GM12892 (cell line): ENCODE measurements around the gene KANSL1L.

Source experiments
- POLR2A ChIP-seq: IDR thresholded peaks from 2 replicates; pipeline ENCODE4 v1.6.1; 2011; ENCODE audit warnings: low read depth, low read length, control low read depth
- POLR2AphosphoS5 ChIP-seq: IDR thresholded peaks from 2 replicates; pipeline ENCODE4 v1.6.1; 2011; ENCODE audit warnings: low read depth, low read length, control low read depth
- TAF1 ChIP-seq: IDR thresholded peaks from 2 replicates; pipeline ENCODE4 v1.6.1; 2011; ENCODE audit warnings: low read depth, mild to moderate bottlenecking, control low read depth, low read length, borderline replicate concordance

DNA sequence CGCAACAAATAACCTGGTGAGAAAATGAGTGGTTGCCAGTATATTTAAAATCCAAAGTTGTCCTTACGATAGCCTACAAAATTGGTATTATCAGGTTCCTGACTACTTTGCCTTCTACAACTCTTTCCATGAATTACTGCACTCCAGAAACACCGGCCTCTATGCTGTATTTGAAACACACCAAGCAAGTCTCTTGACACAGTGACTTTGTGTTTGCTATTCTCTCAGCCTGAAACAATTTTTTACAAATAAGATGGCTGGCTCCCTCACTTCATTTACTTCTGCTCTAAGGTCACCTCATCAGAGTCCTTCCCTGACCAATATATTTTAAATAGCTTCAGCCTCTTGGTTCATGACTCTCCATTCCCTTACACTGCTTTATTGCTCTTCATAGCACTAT lies 12.2 kb downstream of the KANSL1L start:
- no peak for TF ChIP-seq TAF1
- TF ChIP-seq POLR2A: no peak
- TF ChIP-seq POLR2AphosphoS5: no peak
